ENCODE results near the gene OAS2.

- TF ChIP-seq CTCF (conservative IDR thresholded peaks at IDR 0.05; ENCODE audit: low read depth, low read length): no peak
- no peak for TF ChIP-seq CHD1 (IDR thresholded peaks at IDR 0.05; ENCODE audit: low read depth, low read length)
- no peak for TF ChIP-seq CEBPB (IDR thresholded peaks at IDR 0.05; ENCODE audit: low read depth, low read length)
- no peak for TF ChIP-seq POLR2A (IDR thresholded peaks at IDR 0.05; ENCODE audit: low read depth, low read length)
- TF ChIP-seq USF2 (IDR thresholded peaks at IDR 0.05; ENCODE audit: low read depth, low read length): no peak
- no peak for TF ChIP-seq RAD21 (IDR thresholded peaks at IDR 0.05; ENCODE audit: low read length)
- TF ChIP-seq MAZ (IDR thresholded peaks at IDR 0.05; ENCODE audit: borderline replicate concordance, low read depth, low read length): no peak
- no peak for TF ChIP-seq SMC3 (IDR thresholded peaks at IDR 0.05; ENCODE audit: low read depth, low read length)
- no peak for TF ChIP-seq MXI1 (IDR thresholded peaks at IDR 0.05; ENCODE audit: borderline replicate concordance, low read depth, low read length)
- TF ChIP-seq MAFK (IDR thresholded peaks at IDR 0.05; ENCODE audit: low read depth, low read length): no peak
These were observed 678 bp upstream of the OAS2 start for GRCh38 chr12:112977641-112978040.
